SHP77 (cell line): ENCODE results near the gene A2ML1.
"Not testable (repeated sequence)": the region's sequence is repeated elsewhere in the genome, so short reads cannot be mapped to it uniquely, and the experiment has no call there.

Experiments
- DNase-seq, 2 experiments: peaks; one replicate each; lab custom pipeline; 2025; lab: John Stamatoyannopoulos, UW

Gene A2ML1

DNA sequence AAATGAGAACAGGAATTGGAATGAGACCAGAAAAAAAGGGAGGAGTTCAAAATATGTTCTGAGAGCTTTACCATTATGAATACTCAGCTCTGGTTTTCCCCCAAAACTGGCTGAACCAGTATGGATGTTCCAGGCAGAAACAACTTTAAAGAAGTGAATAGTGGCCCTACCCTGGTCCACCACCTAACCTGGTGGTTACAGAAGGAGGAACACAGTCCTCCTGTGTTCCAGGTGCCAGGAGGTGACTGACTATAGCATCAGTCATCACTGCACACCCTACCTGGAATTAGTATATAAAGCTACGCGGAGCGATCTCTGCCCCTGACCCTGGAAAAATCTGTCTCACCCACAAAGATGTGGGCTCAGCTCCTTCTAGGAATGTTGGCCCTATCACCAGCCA, at the start of gene A2ML1:
A2ML1 (plus strand) TSS at position 324 of the 400 bp plus-strand sequence; CDS start at position 355, 31 bp downstream.
- no peak for DNase-seq

GRCh38 chr12:8773461-8773860, 49.0 kb upstream of the A2ML1 start:
- DNase-seq: no peak

GRCh38 chr12:8779281-8779680, 43.1 kb upstream of the A2ML1 start:
- no peak for DNase-seq

DNA sequence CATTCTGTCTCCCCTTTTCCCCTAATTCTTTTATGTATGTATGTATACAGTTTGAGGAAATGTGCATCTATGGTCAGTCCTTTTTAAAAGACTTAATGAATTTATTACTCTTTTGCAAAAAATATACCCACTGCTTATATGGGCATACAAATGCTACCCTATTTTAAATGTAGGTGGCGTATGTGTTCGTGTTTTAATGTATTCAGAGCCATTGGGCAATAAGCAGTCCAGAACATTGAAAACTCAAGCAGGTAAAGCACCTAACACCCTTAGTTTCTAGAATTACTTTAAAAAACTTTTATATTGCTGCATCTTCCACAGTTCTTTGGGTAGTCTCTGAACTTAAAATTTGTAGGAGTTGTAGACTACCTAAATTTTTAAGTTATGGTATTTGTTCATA, 42.6 kb upstream of the A2ML1 start:
- DNase-seq: no peak

- no peak for DNase-seq
Observed at GRCh38 chr12:8780389-8780788, 42.0 kb upstream of the A2ML1 start.

DNA sequence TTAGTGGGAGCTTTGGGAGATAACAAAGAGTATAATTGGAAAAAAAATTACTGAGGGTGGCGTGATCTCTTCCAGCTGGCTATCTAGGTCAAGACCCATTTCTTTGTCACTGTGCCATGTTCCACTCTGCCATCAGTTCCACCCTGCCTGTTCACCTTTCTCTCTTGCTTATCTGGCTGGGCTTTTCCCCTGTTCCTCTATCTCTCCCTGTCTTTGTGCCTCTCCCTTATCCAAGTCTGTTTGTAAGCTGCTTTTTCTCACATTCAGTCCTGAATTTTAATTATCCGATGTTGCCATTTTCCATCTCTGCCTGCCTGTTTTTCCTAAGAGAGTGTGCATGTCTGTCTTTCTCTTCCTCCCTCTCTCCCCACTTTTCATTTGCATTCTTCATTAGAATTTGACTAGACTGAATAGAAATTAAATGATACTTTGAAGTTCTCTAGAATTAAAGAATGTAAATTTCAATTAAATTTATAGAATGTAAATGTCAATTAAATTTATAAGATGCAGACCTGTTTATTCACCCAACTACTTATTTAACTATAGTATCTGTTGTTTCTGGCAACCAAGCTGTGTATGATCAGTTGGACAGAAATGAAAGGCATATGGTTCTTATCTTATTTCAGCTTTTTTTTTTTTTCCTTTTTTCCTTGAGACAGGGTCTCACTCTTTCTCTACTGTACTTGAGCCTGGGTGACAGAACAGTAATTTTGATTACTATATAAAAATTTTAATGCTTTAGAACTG, 40.9 kb upstream of the A2ML1 start:
- DNase-seq: no peak

DNA sequence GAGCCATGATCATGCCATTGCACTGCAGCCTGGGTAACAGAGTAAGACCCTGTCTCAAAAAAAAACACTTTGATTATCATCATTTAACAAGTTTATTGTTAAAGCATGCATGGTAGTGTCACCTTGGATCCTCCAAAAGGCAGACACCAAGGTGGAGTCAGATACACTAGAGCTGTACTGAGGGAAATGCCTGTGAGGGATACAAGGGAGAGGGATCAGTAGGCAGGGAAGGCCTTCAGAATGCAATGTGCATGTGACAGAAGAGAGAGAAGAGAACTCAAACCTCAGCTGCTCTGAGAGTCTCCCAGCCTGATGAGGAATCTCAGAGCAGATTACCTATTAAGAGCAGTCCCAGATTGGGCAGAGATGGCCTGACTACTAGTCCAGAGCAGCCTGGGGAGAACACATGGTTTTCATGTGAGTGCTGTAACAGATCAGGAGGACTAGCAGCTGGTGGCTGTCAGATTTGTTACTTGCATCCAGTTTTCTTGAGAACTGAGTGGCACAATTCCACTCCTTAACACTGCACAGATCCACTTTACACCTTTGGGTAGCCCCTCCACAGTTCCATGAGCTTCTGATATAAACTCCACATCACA, 38.0 kb upstream of the A2ML1 start:
- DNase-seq: no peak

GRCh38 chr12:8785499-8785898, 36.9 kb upstream of the A2ML1 start:
- no peak for DNase-seq

- DNase-seq: not testable (repeated sequence)
Observed at GRCh38 chr12:8787206-8787605, 35.2 kb upstream of the A2ML1 start.

DNA sequence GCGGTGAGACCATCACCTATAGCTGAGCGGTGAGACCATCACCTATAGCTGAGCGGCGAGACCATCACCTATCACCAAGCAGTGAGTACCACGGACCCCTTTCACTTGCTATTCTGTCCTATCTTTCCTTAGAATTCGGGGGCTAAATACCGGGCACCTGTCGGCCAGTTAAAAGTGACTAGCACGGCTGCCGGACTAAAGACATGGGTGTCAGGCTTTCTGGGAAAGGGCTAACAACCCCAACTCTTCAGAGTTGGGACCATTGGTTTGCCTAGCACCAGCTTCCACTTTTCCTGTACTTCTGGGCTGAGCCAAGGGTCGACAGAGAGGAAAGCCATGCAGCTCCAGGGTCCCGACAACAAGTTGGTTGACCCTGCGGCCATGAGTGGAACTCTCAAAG, 33.7 kb upstream of the A2ML1 start:
- not testable (repeated sequence) for DNase-seq

DNA sequence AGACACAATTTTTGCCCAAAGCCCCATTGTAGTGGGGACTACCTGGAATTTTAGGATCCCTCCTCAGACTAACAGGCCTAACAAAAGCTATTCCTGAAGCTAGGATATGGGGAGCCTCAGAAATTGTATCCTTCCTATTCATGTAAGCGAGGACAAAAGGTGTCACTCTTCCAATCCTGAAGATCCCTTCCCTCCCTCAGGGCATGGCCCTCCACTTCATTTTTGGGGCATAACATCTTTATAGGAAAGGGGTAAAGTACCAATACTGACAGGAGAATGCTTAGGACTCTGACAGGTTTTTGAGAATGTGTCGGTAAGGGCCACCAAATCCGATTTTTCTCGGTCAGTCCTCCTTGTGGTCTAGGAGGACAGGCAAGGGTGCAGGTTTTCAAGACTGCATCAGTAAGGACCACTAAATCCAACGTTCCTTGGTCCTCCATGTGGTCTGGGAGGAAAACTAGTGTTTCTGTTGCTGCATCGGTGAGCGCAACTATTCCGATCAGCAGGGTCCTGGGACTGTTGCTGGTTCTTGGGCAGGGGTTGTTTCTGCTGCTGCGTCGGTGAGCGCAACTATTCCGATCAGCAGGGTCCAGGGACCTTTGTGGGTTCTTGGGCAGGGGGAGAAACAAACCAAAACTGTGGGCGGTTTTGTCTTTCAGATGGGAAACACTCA, 32.9 kb upstream of the A2ML1 start:
- not testable (repeated sequence) for DNase-seq

GRCh38 chr12:8793226-8793625, 29.2 kb upstream of the A2ML1 start:
- not testable (repeated sequence) for DNase-seq

GRCh38 chr12:8794611-8795010, 27.8 kb upstream of the A2ML1 start:
- not testable (repeated sequence) for DNase-seq

DNA sequence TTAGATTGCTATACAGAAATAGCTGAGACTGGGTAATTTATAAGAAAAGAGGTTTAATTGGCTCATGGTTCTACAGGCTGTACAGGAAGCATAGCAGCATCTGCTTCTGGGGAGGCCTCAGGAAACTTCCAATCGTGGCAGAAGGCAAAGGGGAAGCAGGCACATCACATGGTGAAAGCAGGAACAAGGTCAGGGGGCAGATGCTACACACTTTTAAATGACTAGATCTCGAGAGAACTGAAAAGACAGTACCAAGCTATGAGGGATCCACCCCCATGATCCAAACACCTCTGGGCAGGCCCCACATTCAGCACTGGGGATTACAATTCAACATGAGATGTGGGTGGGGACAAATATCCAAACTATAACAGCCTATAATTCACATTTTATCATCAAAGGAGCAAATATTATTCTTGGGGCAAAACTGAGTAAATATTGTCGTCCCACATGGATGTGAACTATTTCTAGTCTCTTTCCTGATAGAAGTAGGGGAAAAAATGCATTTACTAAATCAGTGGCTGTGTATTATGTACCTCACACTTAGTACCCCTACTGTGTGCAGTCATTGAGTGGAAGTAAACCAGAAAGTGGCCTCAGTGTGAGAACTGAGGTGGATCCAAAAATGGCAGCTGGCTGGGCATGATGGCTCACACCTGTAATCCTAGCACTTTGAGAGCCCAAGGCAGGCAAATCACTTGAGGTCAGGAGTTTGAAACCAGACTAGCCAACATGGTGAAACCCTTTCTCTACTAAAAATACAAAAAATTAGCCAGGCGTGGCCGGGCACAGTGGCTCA, 25.4 kb upstream of the A2ML1 start:
- no peak for DNase-seq

GRCh38 chr12:8801213-8801612, 21.2 kb upstream of the A2ML1 start:
- DNase-seq: not testable (repeated sequence)

DNA sequence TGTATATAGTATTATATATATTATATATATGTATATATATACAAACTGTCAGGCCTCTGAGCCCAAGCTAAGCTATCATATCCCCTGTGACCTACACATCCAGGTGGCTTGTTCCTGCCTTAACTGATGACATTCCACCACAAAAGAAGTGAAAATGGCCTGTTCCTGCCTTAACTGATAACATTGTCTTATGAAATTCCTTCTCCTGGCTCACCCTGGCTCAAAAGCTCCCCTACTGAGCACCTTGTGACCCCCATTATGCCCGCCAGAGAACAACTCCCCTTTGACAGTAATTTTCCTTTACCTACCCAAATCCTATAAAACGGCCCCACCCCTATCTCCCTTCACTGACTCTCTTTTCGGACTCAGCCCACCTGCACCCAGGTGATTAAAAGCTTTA, 17.6 kb upstream of the A2ML1 start:
- DNase-seq: not testable (repeated sequence)

GRCh38 chr12:8805487-8805886, 16.9 kb upstream of the A2ML1 start:
- DNase-seq: not testable (repeated sequence)

DNA sequence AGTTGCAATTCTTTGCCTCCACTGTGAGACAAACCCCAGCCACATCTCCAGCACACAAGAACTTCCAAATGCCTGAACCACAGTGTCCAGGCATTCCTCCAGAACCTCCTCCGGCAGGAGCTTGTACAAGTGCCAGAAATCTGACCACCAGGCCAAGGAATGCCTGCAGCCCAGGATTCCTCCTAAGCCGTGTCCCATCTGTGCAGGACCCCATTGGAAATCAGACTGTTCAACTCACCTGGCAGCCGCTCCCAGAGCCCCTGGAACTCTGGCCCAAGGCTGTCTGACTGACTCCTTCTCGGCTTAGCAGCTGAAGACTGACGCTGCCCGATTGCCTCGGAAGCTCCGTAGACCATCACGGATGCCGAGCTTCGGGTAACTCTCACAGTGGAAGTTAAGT, 15.3 kb upstream of the A2ML1 start:
- DNase-seq: not testable (repeated sequence)

GRCh38 chr12:8810112-8810511, 12.3 kb upstream of the A2ML1 start:
- not testable (repeated sequence) for DNase-seq

GRCh38 chr12:8813572-8814357, 8.7 kb upstream of the A2ML1 start:
- DNase-seq: no peak

- DNase-seq: no peak
Observed at GRCh38 chr12:8816448-8817050, 5.9 kb upstream of the A2ML1 start.
